ENCODE measurements around the gene OVCH2.
"Not testable (repeated sequence)": the region's sequence is repeated elsewhere in the genome, so short reads cannot be mapped to it uniquely, and the experiment has no call there.

Gene OVCH2

GRCh38 chr11:7706377-7706776, at the start of gene OVCH2:
Gene OVCH2, minus strand, starts transcription at chr11:7706477. Its CDS starts 83 bp downstream, at chr11:7706394.
- no peak for DNase-seq

GRCh38 chr11:7749456-7749855, 43.2 kb upstream of the OVCH2 start:
- DNase-seq: no peak

GRCh38 chr11:7734767-7735166, 28.5 kb upstream of the OVCH2 start:
- not testable (repeated sequence) for DNase-seq

- DNase-seq: no peak
Observed at GRCh38 chr11:7714786-7715185, 8.5 kb upstream of the OVCH2 start.

GRCh38 chr11:7703740-7704139, 2.5 kb downstream of the OVCH2 start:
- DNase-seq: no peak

- no peak for DNase-seq
Observed at GRCh38 chr11:7696424-7696823, 9.9 kb downstream of the OVCH2 start.

GRCh38 chr11:7694235-7694634, 12.0 kb downstream of the OVCH2 start:
- no peak for DNase-seq

- no peak for DNase-seq
Observed at GRCh38 chr11:7692426-7692825, 13.9 kb downstream of the OVCH2 start.

GRCh38 chr11:7691759-7692350, 14.4 kb downstream of the OVCH2 start:
- no peak for DNase-seq

GRCh38 chr11:7690648-7691047, 15.6 kb downstream of the OVCH2 start:
- DNase-seq: no peak

- DNase-seq: no peak
Observed at GRCh38 chr11:7689239-7689638, 17.0 kb downstream of the OVCH2 start.

- no peak for DNase-seq
Observed at GRCh38 chr11:7688238-7688826, 17.9 kb downstream of the OVCH2 start.

- no peak for DNase-seq
Observed at GRCh38 chr11:7687386-7687785, 18.9 kb downstream of the OVCH2 start.

- DNase-seq: no peak
Observed at GRCh38 chr11:7686761-7687160, 19.5 kb downstream of the OVCH2 start.

- no peak for DNase-seq
Observed at GRCh38 chr11:7683571-7683970, 22.7 kb downstream of the OVCH2 start.

GRCh38 chr11:7677796-7678201, 28.5 kb downstream of the OVCH2 start:
- DNase-seq: no peak

GRCh38 chr11:7677071-7677470, 29.2 kb downstream of the OVCH2 start:
- DNase-seq: no peak

GRCh38 chr11:7675631-7676030, 30.6 kb downstream of the OVCH2 start:
- no peak for DNase-seq

- DNase-seq: no peak
Observed at GRCh38 chr11:7673724-7674434, 32.4 kb downstream of the OVCH2 start.

- DNase-seq: no peak
Observed at GRCh38 chr11:7672960-7673723, 33.1 kb downstream of the OVCH2 start, which contains the start of gene CYB5R2. Gene CYB5R2, minus strand, starts transcription at chr11:7673500. Its CDS starts 675 bp downstream, at chr11:7672825.

GRCh38 chr11:7672276-7672959, 33.9 kb downstream of the OVCH2 start:
- DNase-seq: no peak

- no peak for DNase-seq
Observed at GRCh38 chr11:7671347-7672215, 34.7 kb downstream of the OVCH2 start.

Measured in NCI-H187 treated with DMSO at 0.1 percent for 48 hours (cell line).